Measurements from ENCODE around the gene NEK6. TPM values are rescaled to one million over a fixed set of nuclear protein-coding genes. Genes with fewer than 3 reads are reported as not detected.

NEK6 gene
- total RNA-seq, 1 experiment from 2014 or later: 22.1 TPM

GRCh38 chr9:124279531-124280175, 21.9 kb downstream of the NEK6 start:
- DNase-seq (ENCODE audit: low spot score): no peak

GRCh38 chr9:124280176-124280691, 22.5 kb downstream of the NEK6 start:
- DNase-seq (ENCODE audit: low spot score): no peak

GRCh38 chr9:124281931-124282371, 24.2 kb downstream of the NEK6 start:
- DNase-seq (ENCODE audit: low spot score): no peak

- no peak for DNase-seq (ENCODE audit: low spot score)
Observed at GRCh38 chr9:124282442-124283227, 24.9 kb downstream of the NEK6 start.

GRCh38 chr9:124283228-124283814, 25.6 kb downstream of the NEK6 start:
- no peak for DNase-seq (ENCODE audit: low spot score)

GRCh38 chr9:124284237-124284831, 26.6 kb downstream of the NEK6 start:
- DNase-seq (ENCODE audit: low spot score): no peak

GRCh38 chr9:124284940-124285441, 27.2 kb downstream of the NEK6 start:
- no peak for DNase-seq (ENCODE audit: low spot score)

- no peak for DNase-seq (ENCODE audit: low spot score)
Observed at GRCh38 chr9:124285490-124285889, 27.7 kb downstream of the NEK6 start.

GRCh38 chr9:124285903-124286291, 28.1 kb downstream of the NEK6 start:
- peak; percentile 4 for DNase-seq (ENCODE audit: low spot score)

- peak; percentile 64 for DNase-seq (ENCODE audit: low spot score)
Observed at GRCh38 chr9:124286292-124286931, 28.7 kb downstream of the NEK6 start.

GRCh38 chr9:124290053-124290591, 32.4 kb downstream of the NEK6 start:
- DNase-seq (ENCODE audit: low spot score): no peak

- DNase-seq (ENCODE audit: low spot score): no peak
Observed at GRCh38 chr9:124290743-124291554, 33.2 kb downstream of the NEK6 start.

GRCh38 chr9:124291801-124292396, 34.1 kb downstream of the NEK6 start:
- DNase-seq (ENCODE audit: low spot score): no peak

- no peak for DNase-seq (ENCODE audit: low spot score)
Observed at GRCh38 chr9:124292696-124293593, 35.2 kb downstream of the NEK6 start.

- no peak for DNase-seq (ENCODE audit: low spot score)
Observed at GRCh38 chr9:124293718-124294506, 36.2 kb downstream of the NEK6 start.

GRCh38 chr9:124295159-124295794, 37.5 kb downstream of the NEK6 start:
- DNase-seq (ENCODE audit: low spot score): no peak

- DNase-seq (ENCODE audit: low spot score): no peak
Observed at GRCh38 chr9:124296094-124296493, 38.3 kb downstream of the NEK6 start.

All from HT-29 (cell line).